Activated T-helper 9 cell treated with anti-CD3 and anti-CD28 coated beads, Interleukin-2, amount 50 U/mL, for 16 hours (primary cell): Measurements from ENCODE around the gene PEAR1.
"Not testable (repeated sequence)": the region's sequence is repeated elsewhere in the genome, so short reads cannot be mapped to it uniquely, and the experiment has no call there.

Source experiments
- DNase-seq: peaks from one replicate; pipeline ENCODE4 v3.0.0-alpha.2; 2020; ENCODE audit warnings: low read depth

Gene PEAR1

DNA sequence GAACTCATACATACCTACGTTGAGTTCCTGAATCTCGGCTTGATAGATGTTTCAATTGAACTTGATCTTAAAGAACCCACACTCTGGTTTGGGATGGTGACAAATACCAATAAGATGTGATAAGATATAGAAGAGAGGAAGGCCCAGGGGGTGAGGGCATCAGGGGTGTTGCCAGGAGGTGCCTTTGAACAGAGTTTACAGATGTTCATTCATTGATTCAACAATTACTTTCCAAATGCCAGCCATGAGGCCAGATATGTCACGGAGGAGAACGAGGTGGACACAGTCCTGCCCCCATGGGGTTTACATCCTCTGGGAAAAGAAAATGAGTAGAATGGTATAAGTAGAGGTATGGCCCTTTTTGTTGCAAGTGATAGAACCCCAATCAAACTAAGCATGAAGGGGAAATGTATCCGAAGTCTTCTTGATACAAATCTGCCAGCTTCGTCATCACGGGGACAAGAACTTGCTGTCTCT, 27.6 kb downstream of the PEAR1 start:
- no peak for DNase-seq

DNA sequence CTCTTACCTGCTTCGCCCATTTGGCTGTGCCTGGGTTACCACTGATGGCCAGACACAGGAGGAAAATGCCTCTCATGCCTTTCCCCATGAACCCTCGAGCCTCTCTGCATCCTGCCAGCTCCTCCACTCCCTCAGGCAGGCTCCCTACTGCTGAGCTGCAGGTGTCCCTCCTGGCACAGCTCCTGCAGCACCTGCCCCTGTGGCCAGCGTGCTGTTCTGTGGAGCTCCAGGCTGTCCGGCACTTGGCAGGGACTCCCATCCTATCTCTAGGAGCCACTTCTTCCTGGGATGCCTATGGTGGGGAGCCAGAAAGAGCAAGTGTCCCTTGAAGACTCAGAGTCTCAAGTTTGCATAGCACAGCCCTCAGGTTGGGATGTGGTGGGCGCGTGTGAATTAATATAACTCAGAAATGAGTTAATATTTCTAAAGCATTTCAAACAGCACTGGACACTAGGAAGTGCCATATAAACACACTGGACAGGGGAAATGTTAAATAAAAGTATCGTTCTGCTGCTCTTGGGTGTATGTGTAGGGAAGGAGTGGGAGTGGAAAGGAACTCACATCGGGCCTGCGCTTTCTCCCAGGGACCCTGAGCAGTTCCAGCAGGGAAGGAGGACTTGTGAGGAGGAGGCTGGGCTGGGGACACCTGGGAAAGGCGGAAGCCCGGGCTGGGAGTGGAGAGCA, 29.6 kb downstream of the PEAR1 start:
- DNase-seq, result no peak

DNA sequence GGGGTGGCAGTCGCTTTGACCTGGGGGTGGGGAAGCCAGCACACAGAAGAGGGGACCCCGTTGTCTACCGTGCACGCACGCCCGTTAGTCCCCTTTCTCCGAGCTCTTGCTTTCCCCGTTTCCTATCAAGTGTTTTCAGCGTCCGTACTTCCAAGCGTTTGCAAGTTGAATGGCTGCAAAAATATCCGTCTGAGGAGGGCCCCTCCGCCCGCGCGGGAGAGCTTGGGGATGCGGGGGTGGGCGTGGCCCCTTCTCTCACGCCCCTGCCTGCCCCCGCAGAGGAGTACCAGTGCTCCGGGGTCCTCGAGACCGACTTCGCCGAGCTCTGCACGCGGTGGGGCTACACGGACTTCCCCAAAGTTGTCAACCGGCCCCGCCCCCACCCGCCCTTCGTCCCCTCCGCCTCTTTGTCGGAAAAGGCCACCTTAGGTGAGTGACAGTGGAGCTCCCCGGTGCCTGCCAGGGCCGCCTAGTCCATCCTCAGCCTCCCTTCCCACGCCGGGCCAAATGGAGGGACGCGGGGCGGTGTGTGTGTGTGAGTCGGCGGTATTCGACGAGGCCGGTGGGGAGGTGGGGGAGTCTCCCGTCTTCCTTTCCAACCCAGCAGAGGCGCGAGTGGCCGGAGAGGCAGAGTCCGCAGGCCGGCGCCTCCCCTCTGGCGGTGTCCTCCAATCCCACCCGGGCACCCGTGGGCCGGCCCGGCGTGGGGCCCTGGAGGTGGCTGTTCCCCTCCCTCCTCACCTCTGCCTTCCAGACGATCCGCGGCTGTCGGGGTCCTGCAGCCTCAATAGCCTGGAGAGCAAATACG, 30.4 kb downstream of the PEAR1 start:
- no peak for DNase-seq

DNA sequence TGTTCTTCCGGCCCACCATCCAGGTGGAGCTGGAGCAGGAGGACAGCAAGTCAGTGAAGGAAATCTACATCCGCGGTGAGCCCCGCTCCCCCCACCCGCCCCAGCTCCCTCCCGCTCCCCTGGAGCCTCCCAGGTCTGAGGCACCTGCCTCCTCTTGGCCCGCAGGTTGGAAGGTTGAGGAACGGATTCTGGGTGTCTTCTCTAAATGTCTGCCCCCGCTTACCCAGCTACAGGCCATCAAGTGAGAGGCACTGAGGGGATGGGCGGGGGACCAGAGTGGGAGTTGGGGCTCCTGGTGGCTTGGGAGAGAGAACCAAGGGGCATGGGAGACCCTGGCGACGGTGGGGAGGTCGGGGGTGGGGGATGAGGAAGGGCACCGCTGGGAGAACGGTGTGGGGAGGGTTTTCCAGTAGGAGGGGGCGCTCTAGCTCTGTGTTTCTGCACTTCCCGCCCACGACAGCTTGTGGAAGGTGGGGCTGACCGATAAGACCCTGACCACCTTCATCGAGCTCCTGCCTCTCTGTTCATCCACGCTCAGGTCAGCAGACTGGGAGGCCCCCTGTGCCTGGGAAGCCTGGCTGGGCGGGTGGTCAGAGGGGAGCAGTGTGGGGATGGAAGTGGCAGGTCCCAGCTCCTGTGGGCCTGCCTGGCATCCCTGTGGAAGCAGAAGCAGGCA, 31.1 kb downstream of the PEAR1 start:
- DNase-seq, result no peak

DNA sequence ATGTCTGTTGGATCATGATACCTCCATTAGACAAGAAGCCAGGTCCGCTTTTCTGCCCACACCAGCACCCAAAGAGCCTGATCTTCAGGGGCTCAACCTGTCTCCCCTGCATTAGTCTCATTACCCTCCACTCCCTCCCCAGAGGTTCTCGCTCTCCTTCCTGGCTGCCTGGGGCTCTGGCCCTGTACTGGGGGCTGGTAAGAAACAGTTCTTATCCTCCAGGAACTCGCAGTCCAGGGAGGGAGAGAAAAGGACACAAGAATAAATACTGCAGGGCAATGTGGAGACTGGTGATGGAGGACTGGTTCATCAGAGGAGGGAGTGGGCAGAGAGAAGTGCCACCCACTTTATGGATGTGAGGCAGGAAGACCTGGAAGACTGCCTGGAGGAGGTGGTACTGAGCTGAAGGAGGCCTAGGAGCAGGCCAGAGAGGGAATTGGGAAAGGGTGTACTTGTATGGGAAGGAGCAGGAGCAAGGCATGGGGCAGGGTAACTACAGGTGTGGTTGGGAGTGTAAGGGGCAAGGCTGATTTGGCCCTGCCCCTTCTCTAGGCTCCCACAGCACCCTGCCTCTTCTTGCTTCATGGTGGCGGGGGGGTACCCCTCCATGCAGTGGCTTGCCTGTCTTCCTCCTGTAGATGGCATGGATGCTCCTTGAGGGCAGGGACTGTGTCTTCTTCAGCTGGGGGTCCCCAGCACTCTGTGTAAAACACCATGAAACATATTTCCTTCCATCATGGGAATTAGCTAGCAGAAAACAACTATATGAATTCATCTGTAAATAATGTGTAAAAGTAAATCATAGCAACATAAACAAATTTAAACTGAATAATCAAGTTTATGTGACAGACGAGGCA, 31.9 kb downstream of the PEAR1 start:
- no peak for DNase-seq

DNA sequence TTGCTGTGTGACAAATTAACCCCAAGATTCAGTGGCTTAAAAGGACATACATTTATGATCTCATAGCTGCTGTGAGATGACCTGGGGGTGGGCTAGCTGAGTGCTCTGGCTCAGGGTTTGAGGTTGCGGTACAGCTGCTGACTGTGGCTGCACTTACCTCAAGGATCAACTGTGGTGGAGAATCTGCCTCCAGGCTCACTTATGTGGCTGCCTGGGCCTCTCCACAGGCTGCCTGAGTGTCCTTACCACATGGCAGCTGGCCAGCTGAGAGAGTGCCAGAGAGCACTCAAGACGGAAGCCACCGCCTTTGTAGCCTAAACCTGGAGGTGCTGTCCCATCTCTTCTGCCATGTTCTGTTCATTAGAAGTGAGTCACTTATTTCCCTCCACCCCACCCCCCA, 32.7 kb downstream of the PEAR1 start:
- no peak for DNase-seq

DNA sequence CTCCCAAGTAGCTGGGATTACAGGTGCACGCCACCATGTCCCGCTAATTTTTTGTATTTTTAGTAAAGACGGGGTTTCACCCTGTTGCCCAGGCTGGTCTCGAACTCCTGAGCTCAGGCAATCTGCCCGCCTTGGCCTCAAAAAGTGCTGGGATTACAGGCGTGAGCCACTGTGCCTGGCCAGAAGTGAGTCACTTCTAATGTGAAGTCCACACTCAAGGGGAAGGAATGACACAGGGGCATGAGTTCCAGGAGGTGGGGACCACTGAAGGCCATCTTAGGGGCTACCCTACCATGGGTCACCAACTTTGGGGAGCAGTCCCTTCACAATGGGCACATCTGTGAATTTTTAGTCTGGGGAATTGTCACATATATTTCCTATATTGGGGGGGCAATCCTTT, 33.2 kb downstream of the PEAR1 start:
- not testable (repeated sequence) for DNase-seq

DNA sequence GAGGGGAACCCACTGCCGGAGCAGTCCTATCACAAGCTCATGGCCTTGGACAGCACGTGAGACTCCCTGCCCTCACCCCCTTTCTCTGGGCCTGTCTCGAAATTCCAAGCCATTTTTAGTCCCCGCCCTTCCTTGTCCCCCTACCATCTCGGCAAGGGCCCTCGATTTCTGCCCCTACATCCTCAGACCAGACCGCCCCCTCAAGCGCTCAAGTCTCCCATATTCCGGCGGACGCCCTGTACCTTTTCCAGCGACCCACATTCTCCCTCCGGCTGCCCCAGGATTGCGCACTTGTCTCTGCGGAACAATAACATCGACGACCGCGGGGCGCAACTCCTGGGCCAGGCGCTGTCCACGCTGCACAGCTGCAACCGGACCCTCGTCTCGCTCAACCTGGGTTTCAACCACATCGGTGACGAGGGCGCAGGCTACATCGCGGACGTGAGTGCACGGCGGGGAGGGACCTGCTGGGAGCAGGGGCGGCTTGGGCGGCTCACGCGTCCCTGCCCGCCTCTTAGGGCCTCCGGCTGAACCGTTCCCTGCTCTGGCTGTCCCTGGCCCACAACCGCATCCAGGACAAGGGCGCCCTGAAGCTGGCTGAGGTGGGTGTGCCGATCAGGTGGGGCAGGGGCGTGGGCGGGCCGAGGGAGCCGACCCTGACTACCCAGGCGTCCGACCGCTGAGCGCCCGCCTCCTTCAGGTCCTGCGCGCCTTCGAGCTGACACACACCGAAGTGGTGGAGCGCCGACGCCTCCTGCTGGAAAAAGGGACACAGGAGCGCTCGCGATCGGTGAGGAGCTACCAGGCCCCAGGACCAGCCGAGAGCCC, 33.9 kb downstream of the PEAR1 start:
- DNase-seq, result peak; percentile 48

DNA sequence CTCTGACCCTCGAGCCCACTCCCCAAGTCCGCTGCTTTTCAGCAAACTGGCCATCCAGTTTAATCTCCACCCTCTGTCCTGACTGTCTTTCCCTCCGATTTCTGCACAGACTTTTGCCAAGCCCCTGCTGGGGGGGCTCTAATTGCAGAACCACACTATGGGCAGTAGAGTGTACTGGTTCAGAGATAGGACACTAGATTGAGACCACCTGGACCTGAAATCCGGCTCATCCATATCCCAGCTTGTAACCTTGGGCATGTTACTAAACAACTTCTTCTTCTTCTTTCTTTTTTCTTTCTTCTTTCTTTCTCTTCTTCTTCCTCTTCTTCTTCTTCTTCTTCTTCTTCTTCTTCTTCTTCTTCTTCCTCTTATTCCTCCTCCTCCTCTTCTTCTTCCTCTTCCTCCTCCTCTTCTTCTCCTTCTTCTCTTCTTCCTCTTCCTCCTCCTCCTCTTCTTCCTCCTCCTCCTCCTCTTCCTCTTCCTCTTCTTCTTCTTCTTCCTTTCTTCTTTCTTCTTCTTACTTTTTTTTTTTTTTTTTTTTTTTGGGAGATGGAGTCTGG, 34.6 kb downstream of the PEAR1 start:
- no peak for DNase-seq

DNA sequence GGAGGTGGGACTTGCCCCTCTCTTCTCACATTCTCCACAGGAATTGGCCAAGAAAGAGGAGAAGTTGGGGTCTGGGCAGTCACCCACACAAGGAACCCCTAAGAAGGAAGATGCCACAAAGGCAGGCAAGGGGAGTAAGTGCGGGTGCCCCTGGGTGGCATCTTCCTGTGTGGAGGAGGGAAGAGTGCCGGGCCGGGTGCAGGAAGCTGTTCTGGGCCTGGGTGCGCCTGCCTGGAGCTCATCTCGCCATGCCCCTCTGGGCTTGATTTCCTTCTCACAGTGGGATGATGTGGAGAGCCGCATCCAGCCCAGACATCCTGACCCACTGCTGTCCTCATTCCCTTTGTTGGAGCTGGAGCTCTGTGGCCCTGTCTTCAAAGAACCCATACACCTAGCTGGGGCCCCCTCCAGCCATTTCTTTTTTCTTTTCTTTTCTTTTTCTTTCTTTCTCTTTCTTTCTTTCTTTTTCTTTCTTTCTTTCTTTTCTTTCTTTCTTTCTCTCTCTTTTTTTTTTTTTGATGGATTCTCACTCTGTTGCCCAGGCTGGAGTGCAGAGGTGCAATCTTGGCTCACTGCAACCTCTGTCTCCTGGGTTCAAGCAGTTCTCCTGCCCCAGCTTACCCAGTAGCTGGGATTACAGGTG, 36.2 kb downstream of the PEAR1 start:
- no peak for DNase-seq

DNA sequence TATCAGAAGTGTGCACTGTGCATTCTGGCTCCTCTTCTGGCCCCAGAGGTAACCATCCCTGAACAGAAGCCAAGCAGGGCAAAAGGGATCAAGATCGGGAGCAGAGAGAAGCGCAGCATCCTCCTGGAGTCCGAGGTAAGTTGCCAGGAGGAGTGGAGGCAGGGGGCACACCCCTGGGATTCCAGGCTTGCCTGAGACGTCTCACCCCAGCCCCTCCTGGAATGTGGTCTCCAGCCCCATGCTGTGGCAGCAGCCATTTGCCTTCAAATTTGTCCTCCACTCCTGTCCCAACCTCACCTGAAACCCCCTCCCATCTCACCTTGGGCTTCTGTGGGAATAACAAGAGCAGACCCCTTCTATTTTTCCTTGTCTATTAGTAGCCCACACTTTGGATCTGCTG, 37.0 kb downstream of the PEAR1 start:
- DNase-seq, result no peak

DNA sequence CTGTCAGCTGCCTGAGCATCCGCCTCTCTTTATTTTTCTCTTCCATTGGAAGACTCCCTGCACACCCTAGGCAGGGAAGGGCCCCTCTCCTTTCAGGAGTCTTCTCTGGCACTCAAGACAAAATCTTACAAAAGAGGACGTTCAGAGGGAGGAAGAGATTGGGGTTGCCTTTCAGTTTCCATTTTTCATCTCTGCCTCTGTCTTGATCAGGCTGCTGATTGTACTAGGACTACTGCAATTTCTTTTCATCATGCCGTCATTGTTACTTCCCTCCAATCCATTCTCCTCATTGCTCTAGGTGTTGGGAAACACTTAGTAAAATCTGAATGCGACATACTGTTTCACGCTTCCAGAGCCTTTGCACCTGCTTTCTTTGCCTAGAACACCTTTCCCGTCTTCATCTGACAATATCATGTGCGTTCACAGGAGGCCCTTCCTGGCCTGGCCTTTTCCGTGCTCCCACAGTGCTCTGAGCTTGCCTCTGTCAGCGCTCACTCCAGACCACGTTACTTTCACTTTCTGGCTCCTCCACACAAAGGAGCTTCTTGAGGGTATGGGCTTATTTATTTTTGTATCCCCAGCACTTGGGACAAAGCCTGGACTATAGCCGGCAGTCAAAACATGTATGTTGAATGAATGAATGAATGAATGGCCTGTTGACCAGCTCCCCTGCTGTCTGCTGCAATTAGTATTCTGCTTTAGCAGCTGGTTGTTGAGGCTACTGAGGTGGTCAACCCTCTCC, 37.9 kb downstream of the PEAR1 start:
- no peak for DNase-seq

DNA sequence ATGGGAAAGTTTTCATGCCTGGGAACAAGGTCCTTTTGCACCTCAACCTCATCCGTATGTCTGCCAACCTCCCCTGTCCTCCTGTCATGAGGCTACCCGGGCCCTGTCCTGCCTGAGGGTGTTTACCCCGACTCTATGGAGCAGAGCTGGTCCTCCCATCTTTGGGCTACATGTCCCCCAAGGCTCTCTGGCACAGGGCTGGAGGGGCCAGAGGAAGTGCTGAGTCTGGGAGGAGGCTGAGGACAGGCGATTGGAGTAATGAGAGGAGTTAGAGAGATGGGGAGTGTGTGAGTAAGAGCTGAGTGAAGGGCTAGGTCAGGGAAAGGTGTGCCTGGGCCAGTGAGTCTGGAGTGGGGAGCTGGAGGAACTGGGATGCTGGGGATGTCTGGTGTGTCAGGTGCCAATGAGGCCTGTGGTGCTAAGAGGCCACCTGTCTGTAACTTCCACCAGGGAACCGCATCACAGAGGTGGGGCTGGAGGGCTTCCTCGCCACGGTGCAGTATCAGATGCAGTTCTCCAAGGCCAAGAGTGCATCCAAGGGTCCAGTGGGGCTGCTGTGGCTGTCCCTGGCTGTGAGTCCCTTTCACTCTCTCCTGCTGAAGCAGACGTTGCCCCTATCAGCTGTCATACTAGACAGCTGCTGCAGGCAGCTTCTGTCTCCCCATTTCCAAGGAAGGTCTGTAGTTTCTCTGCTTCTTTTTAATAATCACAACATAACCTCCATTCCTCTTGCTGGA, 38.6 kb downstream of the PEAR1 start:
- no peak for DNase-seq

DNA sequence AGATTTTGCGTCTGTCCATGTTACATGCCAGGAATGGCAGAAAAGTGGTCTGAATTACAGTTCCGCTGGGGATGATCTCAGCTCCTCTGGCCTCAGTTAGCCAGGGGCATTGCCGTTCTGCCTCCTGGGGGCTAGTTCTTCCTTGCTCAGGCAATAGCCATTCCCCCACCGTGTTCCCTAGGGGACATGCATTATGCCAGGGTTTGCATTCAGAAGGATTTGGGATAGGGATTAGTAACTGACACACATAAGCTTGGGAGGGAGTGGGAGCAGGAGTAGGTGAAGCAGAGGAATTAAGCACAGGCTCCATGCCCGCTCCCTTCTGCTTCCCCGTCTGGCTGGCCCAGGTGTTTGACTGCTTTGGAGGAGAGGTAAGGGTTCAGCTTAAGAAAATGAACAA, 39.6 kb downstream of the PEAR1 start:
- no peak for DNase-seq

DNA sequence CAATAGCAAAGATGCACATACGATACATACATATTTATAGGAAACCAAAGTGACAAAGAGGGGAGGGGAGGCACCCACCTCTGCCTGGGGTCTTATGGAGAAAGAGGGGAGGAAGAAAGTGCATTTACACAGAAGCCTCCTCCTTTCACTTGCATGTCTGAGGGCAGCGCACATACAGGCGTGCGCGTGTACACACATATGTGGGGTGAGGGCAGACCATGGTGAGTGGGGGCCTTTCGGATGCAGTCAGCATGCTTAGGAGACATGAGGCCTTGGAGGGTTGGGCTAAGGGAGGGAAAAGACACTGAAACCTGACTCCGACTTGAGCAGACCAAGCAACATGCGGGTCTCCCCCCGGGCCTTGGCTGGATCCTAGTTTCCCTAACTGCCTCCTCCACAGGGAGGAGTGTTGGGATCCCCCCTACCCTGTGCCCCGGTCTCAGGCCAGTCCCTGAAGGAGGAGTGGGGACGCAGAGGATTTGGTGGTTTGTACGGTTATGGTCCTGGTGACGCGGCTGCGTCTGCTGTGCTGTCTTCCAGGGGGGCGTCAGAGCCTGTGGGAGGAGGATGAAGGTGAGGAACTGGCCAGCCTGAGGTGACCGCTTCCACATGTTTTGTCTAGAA, 42.1 kb downstream of the PEAR1 start:
- DNase-seq, result no peak

DNA sequence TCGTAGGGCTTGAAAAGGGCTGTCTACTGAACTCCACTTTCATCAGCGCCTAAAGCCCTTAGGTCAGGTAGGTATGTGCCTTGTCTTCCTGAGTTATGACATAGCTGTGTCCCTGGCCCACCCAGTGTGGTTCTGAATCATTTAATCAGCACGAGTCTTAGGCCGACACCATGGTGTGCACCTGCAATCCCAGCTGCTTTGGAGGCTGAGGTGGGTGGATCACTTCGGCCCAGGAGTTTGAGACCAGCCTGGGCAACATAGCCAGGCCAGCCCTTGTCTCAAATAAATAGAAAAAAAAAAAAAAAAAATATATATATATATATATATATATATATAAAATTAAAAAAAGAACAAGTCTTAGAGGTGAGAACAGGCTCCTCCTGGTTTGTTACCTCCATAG, 42.7 kb downstream of the PEAR1 start:
- DNase-seq, result no peak

DNA sequence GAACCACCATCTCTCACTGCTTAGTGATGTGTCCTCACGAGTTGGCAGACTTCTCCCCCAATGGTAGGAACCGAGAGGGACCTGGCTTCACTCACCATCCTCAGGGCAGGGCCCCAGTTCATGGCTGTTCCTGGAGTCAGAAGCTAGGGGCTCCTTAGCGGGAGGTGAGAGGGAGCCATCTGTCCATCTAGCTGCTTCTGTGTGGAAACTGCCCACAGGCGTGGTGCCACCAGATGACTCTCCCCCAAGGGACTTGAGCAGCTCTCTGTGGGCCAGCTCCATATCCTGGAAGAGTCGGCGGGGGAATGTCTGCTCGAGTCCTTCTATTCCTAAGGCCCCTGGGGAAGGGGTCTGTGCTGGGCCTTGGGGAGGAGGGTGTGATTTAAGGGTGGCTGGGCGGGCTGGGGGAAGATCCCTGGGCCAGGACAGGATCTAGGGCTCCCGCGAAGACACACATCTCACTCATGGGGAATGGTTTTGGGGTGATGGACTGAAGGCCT, 43.3 kb downstream of the PEAR1 start:
- no peak for DNase-seq

DNA sequence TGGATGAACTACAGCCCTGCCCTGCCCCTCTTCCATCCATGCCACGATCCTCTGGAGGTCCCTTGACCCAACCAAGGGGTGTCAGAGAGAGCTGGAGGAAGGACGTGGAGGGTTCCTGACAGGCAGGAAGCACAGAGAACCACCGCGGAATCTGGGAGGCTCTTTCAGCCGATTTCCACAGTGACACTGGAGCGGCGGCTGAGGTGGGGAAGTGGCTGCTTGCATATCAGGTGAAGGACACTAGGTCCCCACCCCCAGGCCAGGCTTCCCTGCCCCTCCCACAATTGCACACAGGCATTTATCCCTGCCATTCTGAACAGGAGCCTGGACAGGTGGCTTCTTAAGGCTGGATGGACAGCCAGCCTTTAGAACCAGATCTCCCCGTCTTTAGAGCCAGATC, 44.4 kb downstream of the PEAR1 start:
- DNase-seq, result no peak
